B cell (primary cell): ENCODE measurements around the gene ITGA3.

Experiments used
- CTCF ChIP-seq: fragments of 200-600 bp; IDR thresholded peaks from one replicate; pipeline ENCODE4 v1.8.0; 2022; ENCODE audit warnings: antibody characterized with exemption, mild to moderate bottlenecking
- EZH2 ChIP-seq: IDR thresholded peaks from 2 replicates; pipeline ENCODE4 v1.6.1; 2012; ENCODE audit warnings: borderline replicate concordance, low read depth, mild to moderate bottlenecking, moderate library complexity, low read length; ENCODE audit not compliant: insufficient read depth, poor library complexity, severe bottlenecking

GRCh38 chr17:50090971-50091917, 35.3 kb downstream of the ITGA3 start:
- TF ChIP-seq CTCF (no peak), EZH2 (no peak)
